Panc1 (cell line): ENCODE measurements around the gene SLC2A4. TPM values are rescaled to one million over a fixed set of nuclear protein-coding genes. Genes with fewer than 3 reads are reported as not detected.
"Not testable (repeated sequence)": the region's sequence is repeated elsewhere in the genome, so short reads cannot be mapped to it uniquely, and the experiment has no call there.

ENCODE experiments used
- ATAC-seq: fragments of 200-7000 bp; cut with Tn5 transposase; 2 replicates; pipeline ENCODE4 v1.9.1; 2020; ENCODE audit warnings: mild to moderate bottlenecking, moderate library complexity
- BruUV-seq: library from RNA; stranded (reverse); fragments of 400-500 nt; replicated peaks from 2 replicates; lab custom pipeline; 2021; lab: Mats Ljungman, UMichigan
- CTCF ChIA-PET: fragments of 300-600 bp; sonication (Branson Sonifier 250); formaldehyde crosslinking; loops from one replicate; lab custom pipeline; 2022; ENCODE audit warnings: antibody characterized with exemption; lab: Charles Lee
- POLR2A ChIA-PET: fragments of 300-600 bp; sonication (Branson Sonifier 250); formaldehyde crosslinking; loops from one replicate; lab custom pipeline; 2022; ENCODE audit warnings: antibody characterized with exemption; lab: Charles Lee
- DNase-seq: peaks from one replicate; pipeline ENCODE4 v3.0.0-alpha.2; 2010; ENCODE audit warnings: low read depth, low spot score
- H3K27ac ChIP-seq: 2 replicates; pipeline ENCODE4 v1.5.1; 2011; ENCODE audit warnings: mild to moderate bottlenecking, low read length, inconsistent platforms
- H3K27me3 ChIP-seq: fragments of 200-500 bp; sonication (Bioruptor generic); 2 replicates; pipeline ENCODE4 v1.6.0; 2014; ENCODE audit warnings: low read length, inconsistent platforms; ENCODE audit not compliant: control insufficient read depth, insufficient read depth
- H3K36me3 ChIP-seq: fragments of 200-500 bp; sonication (Bioruptor generic); 2 replicates; pipeline ENCODE4 v1.5.1; 2014; ENCODE audit warnings: inconsistent platforms, mild to moderate bottlenecking, low read length, moderate library complexity; ENCODE audit not compliant: control insufficient read depth, insufficient read depth
- H3K4me1 ChIP-seq: 2 replicates; pipeline ENCODE4 v1.5.1; 2011; ENCODE audit warnings: inconsistent platforms, mild to moderate bottlenecking, low read length, moderate library complexity; ENCODE audit not compliant: control insufficient read depth, insufficient read depth
- H3K4me3 ChIP-seq, 2 experiments: 2 replicates each; pipeline ENCODE4 v1.5.1; 2011 to 2012; ENCODE audit warnings: low read depth in 2 of 2, low read length in 2 of 2, mild to moderate bottlenecking in 2 of 2, inconsistent platforms in 1 of 2, moderate library complexity in 1 of 2
- H3K9me3 ChIP-seq: fragments of 200-500 bp; sonication (Bioruptor generic); 2 replicates; pipeline ENCODE4 v1.5.1; 2014; ENCODE audit warnings: low read depth, mild to moderate bottlenecking, inconsistent platforms, low read length, moderate library complexity; ENCODE audit not compliant: control insufficient read depth, insufficient read depth
- CTCF ChIP-seq: fragments of 450-650 bp; IDR thresholded peaks from 2 replicates; pipeline ENCODE4 v1.5.1; 2017; ENCODE audit warnings: mild to moderate bottlenecking
- POLR2AphosphoS5 ChIP-seq: IDR thresholded peaks from 2 replicates; pipeline ENCODE4 v1.6.1; 2012; ENCODE audit warnings: mild to moderate bottlenecking, low read depth, low read length, moderate library complexity
- REST ChIP-seq, 2 experiments: IDR thresholded peaks; 2 replicates each; pipeline ENCODE4 v1.6.1; 2011 to 2012; ENCODE audit warnings: low read depth in 2 of 2, control low read depth in 1 of 2, low read length in 1 of 2, mild to moderate bottlenecking in 1 of 2, moderate library complexity in 1 of 2; ENCODE audit not compliant: insufficient read depth in 1 of 2
- SIN3A ChIP-seq: IDR thresholded peaks from 2 replicates; pipeline ENCODE4 v1.6.1; 2012; ENCODE audit warnings: low read depth, mild to moderate bottlenecking, low read length, moderate library complexity, borderline replicate concordance; ENCODE audit not compliant: insufficient read depth
- TCF7L2 ChIP-seq: IDR thresholded peaks from 2 replicates; pipeline ENCODE4 v1.6.1; 2011; ENCODE audit warnings: mild to moderate bottlenecking, low read depth, low read length, inconsistent platforms
- in situ Hi-C: cut with HindIII; loops from 2 replicates; pipeline ENCODE4 v1.10.0; 2016; ENCODE audit warnings: low sequenced_read_pairs, low pct_unique_long_range_greater_than_20kb
- intact Hi-C: fragments of 100-400 bp; cut with micrococcal nuclease; formaldehyde crosslinking; loops from one replicate; pipeline ENCODE4 v1.10.0; 2022; ENCODE audit not compliant: unreplicated experiment
- total RNA-seq: library from RNA; stranded (reverse); gene quantifications from one replicate; pipeline ENCODE4 v1.2.1, GENCODE V29; 2021; ENCODE audit not compliant: unreplicated experiment

The SLC2A4 gene
- total RNA-seq, 1 experiment from 2014 or later, result 0.31 TPM

GRCh38 chr17:7243453-7243729, 38.1 kb upstream of the SLC2A4 start:
- intact Hi-C loops (no loop called here), in situ Hi-C loops (no loop called here)
- DNase-seq (no peak), ATAC-seq (no peak)
- Histone ChIP-seq H3K27ac (peak overlapping the region; percentile 99), H3K4me3 (peak overlapping the region; percentile 87 to 92), H3K27me3 (no peaks in the 10 kb centered on the region), H3K9me3 (no peaks in the 10 kb centered on the region), H3K4me1 (peaks cover 14% of the 10 kb centered on the region), H3K36me3 (peaks cover 7% of the 10 kb centered on the region)
- CTCF ChIA-PET, result no interaction called here
- BruUV-seq, result no TSS peak
- POLR2A ChIA-PET, result interaction anchor here (0.7 kb wide), 1 partner anchor 231 kb away, joined by 3 read pairs; the partner anchor contains the start of gene RNASEK
- TF ChIP-seq REST (IDR thresholded peaks at IDR 0.05; ENCODE audit: insufficient read depth in 1 of 2, low read depth in 2 of 2, low read length in 1 of 2) (no peak), SIN3A (no peak), POLR2AphosphoS5 (no peak), CTCF (no peak), TCF7L2 (no peak)

GRCh38 chr17:7243838-7244237, 37.7 kb upstream of the SLC2A4 start:
- in situ Hi-C loops, H3K9me3 ChIP-seq, CTCF ChIA-PET, H3K27me3 ChIP-seq, intact Hi-C loops, H3K27ac ChIP-seq, ATAC-seq, H3K4me3 ChIP-seq, DNase-seq, H3K36me3 ChIP-seq: not testable (repeated sequence)
- H3K4me1 ChIP-seq, result peaks cover 16% of the 10 kb centered on the region
- TSS peak; percentile 68 for BruUV-seq
- POLR2A ChIA-PET, result interaction anchor here (0.7 kb wide), 1 partner anchor 231 kb away, joined by 3 read pairs; the partner anchor contains the start of gene RNASEK

- ATAC-seq (no peak), DNase-seq (no peak)
- no TSS peak for BruUV-seq
Observed at GRCh38 chr17:7246779-7247178, 34.7 kb upstream of the SLC2A4 start.

More at GRCh38 chr17:7246779-7247178, 34.7 kb upstream of the SLC2A4 start:
- H3K9me3 ChIP-seq, result no peaks in the 10 kb centered on the region
- ChIA-PET POLR2A (no interaction called here), CTCF (no interaction called here)
- TF ChIP-seq CTCF (no peak), TCF7L2 (no peak), REST (IDR thresholded peaks at IDR 0.05; ENCODE audit: insufficient read depth in 1 of 2, low read depth in 2 of 2, low read length in 1 of 2) (no peak), POLR2AphosphoS5 (no peak), SIN3A (no peak)
- no peak overlapping the region for H3K27ac ChIP-seq
- H3K27me3 ChIP-seq, result no peaks in the 10 kb centered on the region
- intact Hi-C loops, result no loop called here
- H3K4me3 ChIP-seq, result no peak overlapping the region
- peaks cover 5% of the 10 kb centered on the region for H3K36me3 ChIP-seq
- in situ Hi-C loops, result no loop called here
- peaks cover 12% of the 10 kb centered on the region for H3K4me1 ChIP-seq
